Keratinocyte (primary cell): ENCODE results near the gene DNLZ. TPM values are rescaled to one million over a fixed set of nuclear protein-coding genes. Genes with fewer than 3 reads are reported as not detected.

Experiments
- DNase-seq: peaks from one replicate; pipeline ENCODE4 v3.0.0-alpha.2; 2011; ENCODE audit warnings: low read depth, missing footprints, low spot score
- FAIRE-seq: peaks from 2 replicates; lab custom pipeline; 2011; peaks lifted over from hg19 to GRCh38; lab: Jason Lieb, UNC
- H2AFZ ChIP-seq: 2 replicates; pipeline ENCODE4 v1.6.0; 2012; ENCODE audit warnings: low read length, control low read depth, inconsistent platforms; ENCODE audit not compliant: control insufficient read depth
- H3K27ac ChIP-seq: 2 replicates; pipeline ENCODE4 v1.5.1; 2011; ENCODE audit warnings: low read length; ENCODE audit not compliant: control insufficient read depth, insufficient read depth
- H3K27me3 ChIP-seq: 3 replicates; pipeline ENCODE4 v1.6.0; 2011; ENCODE audit warnings: low read length; ENCODE audit not compliant: control insufficient read depth, insufficient read depth; ENCODE audit errors: extremely low read depth
- H3K36me3 ChIP-seq, 2 experiments: 2 replicates in 1 of 2; 3 replicates in 1 of 2; pipeline ENCODE4 v1.5.1; 2011; ENCODE audit warnings: low read length in 2 of 2, mild to moderate bottlenecking in 1 of 2; ENCODE audit not compliant: control insufficient read depth in 2 of 2, insufficient read depth in 2 of 2; ENCODE audit errors: extremely low read depth in 1 of 2
- H3K4me1 ChIP-seq: 3 replicates; pipeline ENCODE4 v1.5.1; 2011; ENCODE audit warnings: low read length; ENCODE audit not compliant: control insufficient read depth, insufficient read depth; ENCODE audit errors: extremely low read depth
- H3K4me2 ChIP-seq: 3 replicates; pipeline ENCODE4 v1.6.0; 2011; ENCODE audit warnings: low read depth, low read length; ENCODE audit not compliant: control insufficient read depth, insufficient read depth; ENCODE audit errors: extremely low read depth
- H3K4me3 ChIP-seq, 3 experiments: fragments of 200-600 bp in 1 of 3; sonication (generic) in 1 of 3; 2 replicates in 2 of 3; 3 replicates in 1 of 3; pipeline ENCODE4 v1.5.1; 2011 to 2016; ENCODE audit warnings: low read length in 3 of 3, mild to moderate bottlenecking in 3 of 3, control low read depth in 2 of 3, inconsistent platforms in 1 of 3, low read depth in 1 of 3, mixed read lengths in 1 of 3, mixed run types in 1 of 3, moderate library complexity in 1 of 3; ENCODE audit not compliant: control insufficient read depth in 2 of 3, insufficient read depth in 2 of 3; ENCODE audit errors: extremely low read depth in 1 of 3
- H3K79me2 ChIP-seq: 2 replicates; pipeline ENCODE4 v1.6.0; 2012; ENCODE audit warnings: low read length; ENCODE audit not compliant: control insufficient read depth, insufficient read depth
- H3K9ac ChIP-seq: 3 replicates; pipeline ENCODE4 v1.6.0; 2011; ENCODE audit warnings: low read length; ENCODE audit not compliant: control insufficient read depth, insufficient read depth; ENCODE audit errors: extremely low read depth
- H3K9me1 ChIP-seq: 3 replicates; pipeline ENCODE4 v1.6.0; 2011; ENCODE audit warnings: low read length; ENCODE audit not compliant: control insufficient read depth, insufficient read depth; ENCODE audit errors: extremely low read depth
- H3K9me3 ChIP-seq: 2 replicates; pipeline ENCODE4 v1.5.1; 2012; ENCODE audit warnings: low read depth, low read length; ENCODE audit not compliant: control insufficient read depth
- H4K20me1 ChIP-seq: 3 replicates; pipeline ENCODE4 v1.6.0; 2011; ENCODE audit warnings: low read length; ENCODE audit not compliant: control insufficient read depth, insufficient read depth; ENCODE audit errors: extremely low read depth
- CTCF ChIP-seq, 3 experiments: IDR thresholded peaks in 1 of 3; conservative IDR thresholded peaks in 1 of 3; optimal IDR thresholded peaks in 1 of 3; 2 replicates in 2 of 3; 3 replicates in 1 of 3; pipeline versions ENCODE3 to v1.5.1; 2011; ENCODE audit warnings: low read length in 3 of 3, mild to moderate bottlenecking in 3 of 3, moderate library complexity in 2 of 3, control low read depth in 1 of 3, inconsistent platforms in 1 of 3; ENCODE audit not compliant: insufficient read depth in 2 of 3; ENCODE audit errors: extremely low read depth in 1 of 3
- EZH2 ChIP-seq: IDR thresholded peaks from one replicate; pipeline ENCODE4 v1.6.1; 2012; ENCODE audit warnings: inconsistent platforms, mild to moderate bottlenecking, low read length, moderate library complexity
- dilution Hi-C: fragments of 300-500 bp; cut with MboI; formaldehyde crosslinking; loops from one replicate; pipeline ENCODE4 v1.7.0; 2020; ENCODE audit warnings: low sequenced_read_pairs; ENCODE audit not compliant: extremely low pct_ligation_motif_present
- polyA plus RNA-seq, 5 experiments: library from polyadenylated mRNA; depleted of rRNA in 3 of 5; stranded (reverse) in 3 of 5; stranded (forward) in 1 of 5; unstranded in 1 of 5; fragments of >200 nt; gene quantifications; 1 replicate in 1 of 5; 2 replicates in 3 of 5; 3 replicates in 1 of 5; pipeline versions ENCODE4 v1.2.1 to v1.2.3, GENCODE V29; 2011 to 2012; ENCODE audit warnings: missing spikeins in 2 of 5, low read depth in 1 of 5, low replicate concordance in 1 of 5

DNLZ gene
- polyA plus RNA-seq, 1 donor (not counting 4 experiments of a cell fraction or from before 2014, with no cell fraction given), result 6.7 TPM

- no peak for DNase-seq
- H3K9me1 ChIP-seq, result no peaks in the 10 kb centered on the region
- no peak overlapping the region for H2AFZ ChIP-seq
- no peak overlapping the region for H3K4me2 ChIP-seq
- no peaks in the 10 kb centered on the region for H3K79me2 ChIP-seq
- H3K9me3 ChIP-seq, result no peaks in the 10 kb centered on the region
- no peaks in the 10 kb centered on the region for H3K27me3 ChIP-seq
- H3K27ac ChIP-seq, result no peak overlapping the region
- FAIRE-seq, result no peak
- peaks cover 2% of the 10 kb centered on the region for H4K20me1 ChIP-seq
- dilution Hi-C loops, result no loop called here
- no peaks in the 10 kb centered on the region for H3K4me1 ChIP-seq
- peaks cover 25 to 45% of the 10 kb centered on the region in 2 experiments for H3K36me3 ChIP-seq
- no peak overlapping the region for H3K4me3 ChIP-seq
- H3K9ac ChIP-seq, result no peak overlapping the region
- no peak for TF ChIP-seq EZH2
- no peak for TF ChIP-seq CTCF (optimal IDR thresholded peaks at IDR 0.05 in 1 of 3, IDR thresholded peaks at IDR 0.05 in 1 of 3, conservative IDR thresholded peaks at IDR 0.05 in 1 of 3; ENCODE audit: extremely low read depth in 1 of 3, insufficient read depth in 2 of 3, low read length in 3 of 3)
Observed at GRCh38 chr9:136379401-136379800, 15.9 kb upstream of the DNLZ start.

- Histone ChIP-seq H4K20me1 (peaks cover 2% of the 10 kb centered on the region), H2AFZ (no peak overlapping the region), H3K9me3 (no peaks in the 10 kb centered on the region), H3K9me1 (no peaks in the 10 kb centered on the region), H3K4me1 (no peaks in the 10 kb centered on the region), H3K27ac (no peak overlapping the region), H3K9ac (no peak overlapping the region), H3K36me3 (peaks cover 20 to 41% of the 10 kb centered on the region in 2 experiments), H3K79me2 (no peaks in the 10 kb centered on the region), H3K27me3 (no peaks in the 10 kb centered on the region), H3K4me2 (no peak overlapping the region), H3K4me3 (no peak overlapping the region)
- TF ChIP-seq CTCF (optimal IDR thresholded peaks at IDR 0.05 in 1 of 3, IDR thresholded peaks at IDR 0.05 in 1 of 3, conservative IDR thresholded peaks at IDR 0.05 in 1 of 3; ENCODE audit: extremely low read depth in 1 of 3, insufficient read depth in 2 of 3, low read length in 3 of 3) (no peak), EZH2 (no peak)
- FAIRE-seq (no peak), DNase-seq (no peak)
- dilution Hi-C loops, result no loop called here
Observed at GRCh38 chr9:136379003-136379287, 15.4 kb upstream of the DNLZ start.
